BE2C (cell line): Measurements from ENCODE around the gene ZSWIM5.
A peak's percentile ranks its signal among the peaks of the same experiment; 100 is the strongest.

Experiments used
- DNase-seq: peaks from one replicate; pipeline ENCODE4 v3.0.0-alpha.2; 2020
- H3K27me3 ChIP-seq: fragments of 250-450 bp; sonication (Bioruptor Pico); 2 replicates; pipeline ENCODE4 v1.5.1; 2020; ENCODE audit warnings: mild to moderate bottlenecking
- H3K36me3 ChIP-seq: fragments of 250-450 bp; sonication (Bioruptor Pico); 2 replicates; pipeline ENCODE4 v1.5.1; 2020; ENCODE audit warnings: mild to moderate bottlenecking
- H3K4me1 ChIP-seq: fragments of 250-450 bp; sonication (Bioruptor Pico); 2 replicates; pipeline ENCODE4 v1.5.1; 2020
- H3K4me3 ChIP-seq: 2 replicates; pipeline ENCODE4 v1.5.1; 2011; ENCODE audit warnings: low read depth, low read length
- H3K9me3 ChIP-seq: fragments of 250-450 bp; sonication (Bioruptor Pico); 2 replicates; pipeline ENCODE4 v1.5.1; 2020
- TF ChIP-seq, protein P1 (sequence below): IDR thresholded peaks from 2 replicates; pipeline ENCODE4 v1.5.1; 2012; ENCODE audit warnings: mild to moderate bottlenecking, low read depth, low read length

The ZSWIM5 gene

GRCh38 chr1:45026446-45026845 is 180.0 kb downstream of the ZSWIM5 start:
- Histone ChIP-seq H3K9me3 (no peaks in the 10 kb centered on the region), H3K4me1 (no peaks in the 10 kb centered on the region), H3K36me3 (no peaks in the 10 kb centered on the region), H3K4me3 (no peak overlapping the region), H3K27me3 (no peaks in the 10 kb centered on the region)
- TF ChIP-seq, protein P1, sequence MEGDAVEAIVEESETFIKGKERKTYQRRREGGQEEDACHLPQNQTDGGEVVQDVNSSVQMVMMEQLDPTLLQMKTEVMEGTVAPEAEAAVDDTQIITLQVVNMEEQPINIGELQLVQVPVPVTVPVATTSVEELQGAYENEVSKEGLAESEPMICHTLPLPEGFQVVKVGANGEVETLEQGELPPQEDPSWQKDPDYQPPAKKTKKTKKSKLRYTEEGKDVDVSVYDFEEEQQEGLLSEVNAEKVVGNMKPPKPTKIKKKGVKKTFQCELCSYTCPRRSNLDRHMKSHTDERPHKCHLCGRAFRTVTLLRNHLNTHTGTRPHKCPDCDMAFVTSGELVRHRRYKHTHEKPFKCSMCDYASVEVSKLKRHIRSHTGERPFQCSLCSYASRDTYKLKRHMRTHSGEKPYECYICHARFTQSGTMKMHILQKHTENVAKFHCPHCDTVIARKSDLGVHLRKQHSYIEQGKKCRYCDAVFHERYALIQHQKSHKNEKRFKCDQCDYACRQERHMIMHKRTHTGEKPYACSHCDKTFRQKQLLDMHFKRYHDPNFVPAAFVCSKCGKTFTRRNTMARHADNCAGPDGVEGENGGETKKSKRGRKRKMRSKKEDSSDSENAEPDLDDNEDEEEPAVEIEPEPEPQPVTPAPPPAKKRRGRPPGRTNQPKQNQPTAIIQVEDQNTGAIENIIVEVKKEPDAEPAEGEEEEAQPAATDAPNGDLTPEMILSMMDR, result no peak
- DNase-seq, result no peak

DNA sequence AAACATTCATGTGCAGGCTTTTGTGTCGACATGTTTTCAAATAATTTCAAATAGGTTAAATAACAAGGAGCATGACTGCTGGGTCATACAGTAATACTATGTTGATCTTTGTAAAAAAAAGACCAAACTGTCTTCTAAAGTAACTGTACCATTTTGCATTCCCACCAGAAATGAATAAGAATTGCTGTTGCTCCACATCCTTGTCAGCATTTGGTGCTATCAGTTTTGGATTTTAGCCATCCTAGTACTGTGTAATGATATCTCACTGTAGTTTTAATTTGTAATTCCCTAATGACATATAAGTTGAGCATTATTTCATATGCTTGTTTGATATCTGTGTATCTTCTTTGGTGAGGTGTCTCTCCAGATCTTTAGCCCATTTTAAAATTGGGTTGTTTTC is 182.7 kb downstream of the ZSWIM5 start:
- TF ChIP-seq, protein P1, result no peak
- Histone ChIP-seq H3K27me3 (no peaks in the 10 kb centered on the region), H3K4me3 (no peak overlapping the region), H3K36me3 (no peaks in the 10 kb centered on the region), H3K9me3 (no peaks in the 10 kb centered on the region), H3K4me1 (no peaks in the 10 kb centered on the region)
- DNase-seq, result no peak

DNA sequence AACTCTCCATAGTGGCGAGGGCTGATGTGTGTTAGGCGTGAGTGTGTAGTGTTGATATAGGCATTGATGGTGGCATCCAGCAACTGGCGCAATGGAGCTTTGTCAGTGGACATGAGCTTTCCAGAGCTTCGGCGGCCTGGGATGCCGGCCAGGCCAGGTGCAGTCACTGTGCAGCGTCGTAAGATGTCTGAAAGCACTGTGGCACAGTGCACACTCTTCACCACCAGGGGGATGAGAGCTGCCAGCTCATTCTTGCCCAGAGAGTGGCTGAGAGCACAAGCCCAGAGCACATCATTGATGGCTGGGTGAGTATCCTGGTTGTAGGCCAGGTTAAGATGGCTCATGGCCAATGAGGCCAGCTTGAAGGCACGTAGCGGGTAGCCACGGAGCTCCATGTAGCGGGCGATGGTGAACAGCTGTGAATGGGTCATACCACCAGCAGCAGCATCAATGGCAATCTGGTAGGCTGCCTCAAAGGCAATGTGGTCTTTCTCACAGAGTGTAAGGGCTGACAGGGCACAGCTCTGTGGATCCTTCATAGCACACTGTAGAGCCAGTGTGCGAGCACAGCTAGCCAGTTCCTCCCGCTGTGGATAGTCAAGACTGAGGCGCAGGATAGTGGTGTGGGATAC is 187.7 kb downstream of the ZSWIM5 start:
- H3K4me1 ChIP-seq, result no peaks in the 10 kb centered on the region
- no peaks in the 10 kb centered on the region for H3K9me3 ChIP-seq
- H3K36me3 ChIP-seq, result no peaks in the 10 kb centered on the region
- TF ChIP-seq, protein P1, result peak; percentile 78
- peak; percentile 60 for DNase-seq
- H3K4me3 ChIP-seq, result no peak overlapping the region
- no peaks in the 10 kb centered on the region for H3K27me3 ChIP-seq

- no peaks in the 10 kb centered on the region for H3K27me3 ChIP-seq
- no peaks in the 10 kb centered on the region for H3K9me3 ChIP-seq
- H3K4me3 ChIP-seq, result no peak overlapping the region
- DNase-seq, result no peak
- TF ChIP-seq, protein P1, result no peak
- no peaks in the 10 kb centered on the region for H3K36me3 ChIP-seq
- no peaks in the 10 kb centered on the region for H3K4me1 ChIP-seq
Observed at GRCh38 chr1:45016767-45017166, 189.6 kb downstream of the ZSWIM5 start.

GRCh38 chr1:45016090-45016697 is 190.2 kb downstream of the ZSWIM5 start:
- no peaks in the 10 kb centered on the region for H3K27me3 ChIP-seq
- no peak for DNase-seq
- no peak overlapping the region for H3K4me3 ChIP-seq

GRCh38 chr1:45015683-45016082 is 190.7 kb downstream of the ZSWIM5 start:
- Histone ChIP-seq H3K27me3 (no peaks in the 10 kb centered on the region), H3K36me3 (no peaks in the 10 kb centered on the region), H3K4me1 (peaks cover 3% of the 10 kb centered on the region; the same call in 1 of the 2 replicates), H3K9me3 (no peaks in the 10 kb centered on the region), H3K4me3 (no peak overlapping the region)
- DNase-seq, result no peak
- TF ChIP-seq, protein P1, result no peak

More at GRCh38 chr1:45016090-45016697, 190.2 kb downstream of the ZSWIM5 start:
- no peaks in the 10 kb centered on the region for H3K9me3 ChIP-seq
- H3K4me1 ChIP-seq, result peaks cover 3% of the 10 kb centered on the region; the same call in 1 of the 2 replicates
- TF ChIP-seq, protein P1, result no peak
- no peaks in the 10 kb centered on the region for H3K36me3 ChIP-seq
